ENCODE data around the gene SHISA4. TPM values are rescaled to one million over a fixed set of nuclear protein-coding genes. Genes with fewer than 3 reads are reported as not detected.
"Not testable (repeated sequence)": the region's sequence is repeated elsewhere in the genome, so short reads cannot be mapped to it uniquely, and the experiment has no call there.

The SHISA4 gene, protein sequence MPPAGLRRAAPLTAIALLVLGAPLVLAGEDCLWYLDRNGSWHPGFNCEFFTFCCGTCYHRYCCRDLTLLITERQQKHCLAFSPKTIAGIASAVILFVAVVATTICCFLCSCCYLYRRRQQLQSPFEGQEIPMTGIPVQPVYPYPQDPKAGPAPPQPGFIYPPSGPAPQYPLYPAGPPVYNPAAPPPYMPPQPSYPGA
- polyA plus RNA-seq (2013, experiment 1 of 4): 12.4 TPM
- polyA plus RNA-seq (2013, experiment 2 of 4): 10.6 TPM
- 9.6 TPM for polyA plus RNA-seq (2013, experiment 3 of 4)
- 14.4 TPM for polyA plus RNA-seq (2013, experiment 4 of 4)

DNA sequence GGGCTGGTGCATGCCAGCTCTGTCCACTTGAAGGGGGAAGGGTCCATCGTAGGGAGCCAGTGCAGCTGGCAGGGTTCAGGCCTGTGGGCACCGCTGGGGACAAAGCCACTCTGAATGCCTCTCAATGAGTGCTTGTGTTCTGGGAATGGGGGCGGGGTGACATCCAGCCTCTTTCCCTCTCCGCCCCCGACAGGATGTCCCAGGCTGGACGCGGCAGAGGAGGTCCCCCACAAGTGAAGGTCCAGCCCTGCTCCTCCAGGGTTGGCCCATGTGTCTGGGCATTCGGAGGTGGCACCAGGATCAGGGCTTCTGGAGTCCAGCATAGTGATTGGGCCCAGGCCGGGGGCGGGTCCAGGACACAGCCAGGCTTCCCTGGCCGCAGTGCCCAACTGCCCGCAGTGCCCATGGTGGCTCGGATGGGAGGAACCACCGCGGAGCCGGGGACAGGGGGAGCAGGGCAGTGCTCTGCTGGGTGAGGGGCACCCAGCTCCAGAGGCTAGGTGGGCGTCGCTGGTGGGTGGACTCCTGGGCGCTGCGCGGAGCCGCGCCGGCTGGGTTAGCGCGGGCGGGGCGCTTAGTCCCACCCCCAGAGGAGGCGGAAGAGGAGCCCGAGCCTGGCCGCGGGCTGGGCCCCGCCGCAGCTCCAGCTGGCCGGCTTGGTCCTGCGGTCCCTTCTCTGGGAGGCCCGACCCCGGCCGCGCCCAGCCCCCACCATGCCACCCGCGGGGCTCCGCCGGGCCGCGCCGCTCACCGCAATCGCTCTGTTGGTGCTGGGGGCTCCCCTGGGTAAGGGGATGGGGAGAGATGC, at the start of gene SHISA4:
Gene SHISA4 (plus strand): TSS at position 617 of the 808 bp plus-strand sequence. CDS start 97 bp downstream, at position 714.
- H3K4me3 ChIP-seq (ENCODE audit: insufficient read depth, low read depth, low read length): peak within 1 kb of the TSS; percentile 59
- peaks cover 16% of the 10 kb centered on the region for H3K27me3 ChIP-seq (ENCODE audit: control insufficient read depth, insufficient read depth, low read length, poor library complexity, severe bottlenecking)
- H3K36me3 ChIP-seq (ENCODE audit: control insufficient read depth, insufficient read depth, low read length): no peaks in the 10 kb centered on the region
- no peak within 1 kb of the TSS for H3K27ac ChIP-seq (ENCODE audit: insufficient read depth, low read depth, low read length, poor library complexity, severe bottlenecking)
- H3K4me1 ChIP-seq (ENCODE audit: control insufficient read depth, insufficient read depth, low read length): peaks cover 14% of the 10 kb centered on the region
- H3K9me3 ChIP-seq (ENCODE audit: control insufficient read depth, low read length): no peaks in the 10 kb centered on the region
- 1 to 2% methylated on average over 49 of the region's 49 CpGs for WGBS, 2 experiments

DNA sequence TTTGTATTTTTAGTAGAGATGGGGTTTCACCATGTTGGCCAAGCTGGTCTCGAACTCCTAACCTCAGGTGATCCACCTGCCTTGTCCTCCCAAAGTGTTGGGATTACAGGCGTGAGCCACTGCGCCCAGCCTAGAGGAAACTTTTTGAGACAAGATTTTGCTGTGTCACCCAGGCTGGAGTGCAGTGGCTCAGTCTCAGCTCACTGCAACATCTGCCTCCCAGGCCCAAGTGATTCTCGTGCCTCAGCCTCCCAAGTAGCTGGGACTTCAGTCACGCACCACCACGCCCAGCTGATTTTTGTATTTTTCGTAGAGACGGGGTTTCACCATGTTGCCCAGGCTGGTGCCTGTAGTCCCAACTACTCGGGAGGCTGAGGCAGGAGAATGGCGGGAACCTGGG, 49.6 kb upstream of the SHISA4 start:
- 93 to 95% methylated on average over 10 of the region's 10 CpGs for WGBS, 2 experiments
- not testable (repeated sequence) for H3K27ac ChIP-seq (ENCODE audit: insufficient read depth, low read depth, low read length, poor library complexity, severe bottlenecking); H3K4me1 ChIP-seq (ENCODE audit: control insufficient read depth, insufficient read depth, low read length); H3K4me3 ChIP-seq (ENCODE audit: insufficient read depth, low read depth, low read length); H3K9me3 ChIP-seq (ENCODE audit: control insufficient read depth, low read length); H3K27me3 ChIP-seq (ENCODE audit: control insufficient read depth, insufficient read depth, low read length, poor library complexity, severe bottlenecking)
- H3K36me3 ChIP-seq (ENCODE audit: control insufficient read depth, insufficient read depth, low read length): peaks cover 15% of the 10 kb centered on the region

DNA sequence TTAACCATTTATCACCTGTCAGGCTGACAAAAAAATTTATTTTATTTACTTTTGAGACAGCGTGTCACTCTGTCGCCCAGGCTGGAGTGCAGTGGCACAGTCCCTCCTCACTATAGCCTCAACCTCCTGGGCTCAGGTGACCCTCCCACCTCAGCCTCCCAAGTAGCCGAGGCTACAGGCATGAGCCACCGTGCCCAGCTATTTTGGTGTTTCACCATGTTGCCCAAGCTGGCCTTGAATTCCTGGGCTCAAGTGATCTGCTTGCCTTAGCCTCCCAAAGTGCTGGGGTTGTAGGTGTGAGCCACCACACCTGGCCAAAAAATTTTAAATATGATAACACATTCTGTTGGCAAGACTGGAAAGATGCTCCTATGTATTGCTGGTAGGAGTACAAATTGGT, 48.6 kb upstream of the SHISA4 start:
- peaks cover 14% of the 10 kb centered on the region for H3K36me3 ChIP-seq (ENCODE audit: control insufficient read depth, insufficient read depth, low read length)
- H3K27me3 ChIP-seq (ENCODE audit: control insufficient read depth, insufficient read depth, low read length, poor library complexity, severe bottlenecking): no peaks in the 10 kb centered on the region
- no peak overlapping the region for H3K27ac ChIP-seq (ENCODE audit: insufficient read depth, low read depth, low read length, poor library complexity, severe bottlenecking)
- H3K4me3 ChIP-seq (ENCODE audit: insufficient read depth, low read depth, low read length): no peak overlapping the region
- 89 to 93% methylated on average over 4 of the region's 4 CpGs for whole genome bisulfite sequencing, 2 experiments
- H3K4me1 ChIP-seq (ENCODE audit: control insufficient read depth, insufficient read depth, low read length): no peaks in the 10 kb centered on the region
- no peaks in the 10 kb centered on the region for H3K9me3 ChIP-seq (ENCODE audit: control insufficient read depth, low read length)

DNA sequence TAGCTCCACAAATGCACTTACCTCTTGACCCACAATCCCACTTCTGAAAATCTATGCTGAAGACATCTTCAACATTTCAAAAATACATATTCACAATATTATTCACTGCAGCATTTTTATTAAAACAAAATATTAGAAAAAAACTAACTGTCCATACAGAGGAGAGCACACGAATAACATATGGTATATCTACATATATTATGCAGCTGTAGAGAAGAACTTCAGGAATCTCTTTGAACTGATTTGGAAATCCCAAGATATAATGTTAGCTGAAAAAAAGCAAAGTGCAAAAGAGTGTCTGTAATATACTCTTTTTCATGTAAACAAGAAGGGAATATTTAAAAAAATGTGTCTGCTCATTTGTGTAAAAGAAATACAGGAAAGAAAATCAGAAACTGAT, 48.2 kb upstream of the SHISA4 start:
- 80% methylated on average over 1 of the region's 1 CpG; no CpG with 5 or more reads in 1 of the 2 experiments for WGBS, 2 experiments

GRCh38 chr1:201841265-201841912, 47.3 kb upstream of the SHISA4 start:
- H3K27me3 ChIP-seq (ENCODE audit: control insufficient read depth, insufficient read depth, low read length, poor library complexity, severe bottlenecking): no peaks in the 10 kb centered on the region
- no peak overlapping the region for H3K4me3 ChIP-seq (ENCODE audit: insufficient read depth, low read depth, low read length)
- peaks cover 8% of the 10 kb centered on the region for H3K36me3 ChIP-seq (ENCODE audit: control insufficient read depth, insufficient read depth, low read length)
- H3K27ac ChIP-seq (ENCODE audit: insufficient read depth, low read depth, low read length, poor library complexity, severe bottlenecking): no peak overlapping the region
- 98 to 99% methylated on average over 1 to 2 of the region's 2 CpGs for whole genome bisulfite sequencing, 2 experiments
- H3K9me3 ChIP-seq (ENCODE audit: control insufficient read depth, low read length): no peaks in the 10 kb centered on the region
- no peaks in the 10 kb centered on the region for H3K4me1 ChIP-seq (ENCODE audit: control insufficient read depth, insufficient read depth, low read length)

More for the DNA sequence above, 48.2 kb upstream of the SHISA4 start:
- Histone ChIP-seq H3K4me1 (ENCODE audit: control insufficient read depth, insufficient read depth, low read length) (no peaks in the 10 kb centered on the region), H3K27ac (ENCODE audit: insufficient read depth, low read depth, low read length, poor library complexity, severe bottlenecking) (no peak overlapping the region), H3K36me3 (ENCODE audit: control insufficient read depth, insufficient read depth, low read length) (peaks cover 9% of the 10 kb centered on the region), H3K4me3 (ENCODE audit: insufficient read depth, low read depth, low read length) (no peak overlapping the region), H3K9me3 (ENCODE audit: control insufficient read depth, low read length) (no peaks in the 10 kb centered on the region), H3K27me3 (ENCODE audit: control insufficient read depth, insufficient read depth, low read length, poor library complexity, severe bottlenecking) (no peaks in the 10 kb centered on the region)

GRCh38 chr1:201842472-201843027, 46.1 kb upstream of the SHISA4 start:
- Histone ChIP-seq H3K4me3 (ENCODE audit: insufficient read depth, low read depth, low read length) (no peak overlapping the region), H3K36me3 (ENCODE audit: control insufficient read depth, insufficient read depth, low read length) (peaks cover 9% of the 10 kb centered on the region), H3K4me1 (ENCODE audit: control insufficient read depth, insufficient read depth, low read length) (no peaks in the 10 kb centered on the region), H3K9me3 (ENCODE audit: control insufficient read depth, low read length) (no peaks in the 10 kb centered on the region), H3K27ac (ENCODE audit: insufficient read depth, low read depth, low read length, poor library complexity, severe bottlenecking) (no peak overlapping the region), H3K27me3 (ENCODE audit: control insufficient read depth, insufficient read depth, low read length, poor library complexity, severe bottlenecking) (no peaks in the 10 kb centered on the region)
- WGBS, 2 experiments: 94 to 98% methylated on average over 2 of the region's 2 CpGs

GRCh38 chr1:201845331-201846083, 43.2 kb upstream of the SHISA4 start:
- Histone ChIP-seq H3K36me3 (ENCODE audit: control insufficient read depth, insufficient read depth, low read length) (peaks cover 28% of the 10 kb centered on the region), H3K27me3 (ENCODE audit: control insufficient read depth, insufficient read depth, low read length, poor library complexity, severe bottlenecking) (no peaks in the 10 kb centered on the region), H3K4me3 (ENCODE audit: insufficient read depth, low read depth, low read length) (no peak overlapping the region), H3K4me1 (ENCODE audit: control insufficient read depth, insufficient read depth, low read length) (no peaks in the 10 kb centered on the region), H3K27ac (ENCODE audit: insufficient read depth, low read depth, low read length, poor library complexity, severe bottlenecking) (no peak overlapping the region), H3K9me3 (ENCODE audit: control insufficient read depth, low read length) (no peaks in the 10 kb centered on the region)
- 97 to 100% methylated on average over 2 of the region's 2 CpGs for WGBS, 2 experiments

DNA sequence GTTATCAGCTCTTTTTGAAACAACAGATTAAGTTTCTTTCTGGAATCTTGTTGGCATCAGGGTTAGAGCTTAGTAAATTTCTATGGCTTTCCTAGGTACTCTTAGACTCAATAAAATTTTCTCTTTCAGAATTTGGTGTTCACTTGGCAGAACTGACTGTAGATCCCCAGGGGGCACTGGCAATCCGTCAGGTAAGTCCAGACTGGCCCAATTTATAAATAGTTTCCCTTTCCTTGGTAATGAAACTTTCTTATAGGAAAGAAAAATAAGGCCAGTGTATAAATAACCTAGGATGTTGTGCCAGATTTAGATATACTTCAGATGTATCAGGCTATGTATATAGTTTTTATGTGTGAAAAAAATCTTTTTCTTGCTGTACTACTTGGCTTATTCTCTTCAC, 41.5 kb upstream of the SHISA4 start:
- 92% methylated on average over 1 of the region's 1 CpG; no CpG with 5 or more reads in 1 of the 2 experiments for WGBS, 2 experiments
- no peaks in the 10 kb centered on the region for H3K27me3 ChIP-seq (ENCODE audit: control insufficient read depth, insufficient read depth, low read length, poor library complexity, severe bottlenecking)
- no peak overlapping the region for H3K4me3 ChIP-seq (ENCODE audit: insufficient read depth, low read depth, low read length)
- H3K36me3 ChIP-seq (ENCODE audit: control insufficient read depth, insufficient read depth, low read length): peaks cover 41% of the 10 kb centered on the region
- H3K9me3 ChIP-seq (ENCODE audit: control insufficient read depth, low read length): no peaks in the 10 kb centered on the region
- H3K27ac ChIP-seq (ENCODE audit: insufficient read depth, low read depth, low read length, poor library complexity, severe bottlenecking): no peak overlapping the region
- H3K4me1 ChIP-seq (ENCODE audit: control insufficient read depth, insufficient read depth, low read length): no peaks in the 10 kb centered on the region

- no peaks in the 10 kb centered on the region for H3K27me3 ChIP-seq (ENCODE audit: control insufficient read depth, insufficient read depth, low read length, poor library complexity, severe bottlenecking)
- no peak overlapping the region for H3K27ac ChIP-seq (ENCODE audit: insufficient read depth, low read depth, low read length, poor library complexity, severe bottlenecking)
- WGBS, 2 experiments: 97 to 98% methylated on average over 6 of the region's 6 CpGs
- H3K36me3 ChIP-seq (ENCODE audit: control insufficient read depth, insufficient read depth, low read length): peaks cover 52% of the 10 kb centered on the region
- no peaks in the 10 kb centered on the region for H3K9me3 ChIP-seq (ENCODE audit: control insufficient read depth, low read length)
- H3K4me1 ChIP-seq (ENCODE audit: control insufficient read depth, insufficient read depth, low read length): no peaks in the 10 kb centered on the region
- H3K4me3 ChIP-seq (ENCODE audit: insufficient read depth, low read depth, low read length): no peak overlapping the region
Measured at GRCh38 chr1:201848230-201848629, 40.5 kb upstream of the SHISA4 start.

Data from ectodermal cell (in vitro differentiated cells).